ENCODE results near the gene PCDH15. TPM values are rescaled to one million over a fixed set of nuclear protein-coding genes. Genes with fewer than 3 reads are reported as not detected.

The PCDH15 gene
- polyA plus RNA-seq = not detected

GRCh38 chr10:54800741-54801421 is at the start of gene PCDH15:
Gene PCDH15 (minus strand): TSS chr10:54801231. CDS start chr10:54664262, 136,969 bp downstream.
- Mint-ChIP-seq H3K27ac (no peak within 1 kb of the TSS), H3K9me3 (peaks cover 4 to 44% (median 16%) of the 10 kb centered on the region in 6 donors), H3K4me3 (no peak within 1 kb of the TSS), H3K27me3 (ENCODE audit: low read depth in 3 of 3) (peaks cover 0 to 2% (median 0%) of the 10 kb centered on the region in 3 donors), H3K36me3 (no peaks in the 10 kb centered on the region), H3K4me1 (no peaks in the 10 kb centered on the region)
- DNase-seq = no peak

GRCh38 chr10:54843932-54844331 is 42.9 kb upstream of the PCDH15 start:
- Mint-ChIP-seq H3K4me1 (no peaks in the 10 kb centered on the region), H3K36me3 (no peaks in the 10 kb centered on the region), H3K27ac (no peak overlapping the region), H3K9me3 (peaks cover 3 to 30% (median 13%) of the 10 kb centered on the region in 6 donors), H3K27me3 (ENCODE audit: low read depth in 3 of 3) (no peaks in the 10 kb centered on the region), H3K4me3 (no peak overlapping the region)
- no peak for DNase-seq

GRCh38 chr10:54843085-54843646 is 42.1 kb upstream of the PCDH15 start:
- no peak overlapping the region for H3K4me3 Mint-ChIP-seq
- no peak for DNase-seq
- no peaks in the 10 kb centered on the region for H3K4me1 Mint-ChIP-seq
- H3K27me3 Mint-ChIP-seq (ENCODE audit: low read depth in 3 of 3) = no peaks in the 10 kb centered on the region
- H3K36me3 Mint-ChIP-seq = no peaks in the 10 kb centered on the region
- H3K27ac Mint-ChIP-seq = no peak overlapping the region
- H3K9me3 Mint-ChIP-seq = peaks cover 4 to 27% (median 15%) of the 10 kb centered on the region in 6 donors

GRCh38 chr10:54837479-54837878 is 36.4 kb upstream of the PCDH15 start:
- no peak for DNase-seq
- Mint-ChIP-seq H3K4me1 (no peaks in the 10 kb centered on the region), H3K4me3 (no peak overlapping the region), H3K27ac (no peak overlapping the region), H3K27me3 (ENCODE audit: low read depth in 3 of 3) (no peaks in the 10 kb centered on the region), H3K36me3 (no peaks in the 10 kb centered on the region), H3K9me3 (peaks cover 7 to 57% (median 24%) of the 10 kb centered on the region in 6 donors)

GRCh38 chr10:54833029-54833428 is 32.0 kb upstream of the PCDH15 start:
- H3K4me1 Mint-ChIP-seq = no peaks in the 10 kb centered on the region
- no peaks in the 10 kb centered on the region for H3K27me3 Mint-ChIP-seq (ENCODE audit: low read depth in 3 of 3)
- H3K4me3 Mint-ChIP-seq = no peak overlapping the region
- H3K9me3 Mint-ChIP-seq = peaks cover 7 to 55% (median 23%) of the 10 kb centered on the region in 6 donors
- no peak for DNase-seq
- no peak overlapping the region for H3K27ac Mint-ChIP-seq
- no peaks in the 10 kb centered on the region for H3K36me3 Mint-ChIP-seq

GRCh38 chr10:54826994-54827560 is 26.0 kb upstream of the PCDH15 start:
- DNase-seq = no peak
- Mint-ChIP-seq H3K4me3 (no peak overlapping the region), H3K36me3 (no peaks in the 10 kb centered on the region), H3K27me3 (ENCODE audit: low read depth in 3 of 3) (peaks cover 0 to 2% (median under 1%) of the 10 kb centered on the region in 3 donors), H3K9me3 (peaks cover 9 to 24% (median 18%) of the 10 kb centered on the region in 6 donors), H3K4me1 (no peaks in the 10 kb centered on the region), H3K27ac (no peak overlapping the region)

- no peak for DNase-seq
- Mint-ChIP-seq H3K4me1 (no peaks in the 10 kb centered on the region), H3K27ac (no peak overlapping the region), H3K27me3 (ENCODE audit: low read depth in 3 of 3) (no peaks in the 10 kb centered on the region), H3K4me3 (no peak overlapping the region), H3K36me3 (peaks cover 0 to 7% (median 0%) of the 10 kb centered on the region in 3 donors), H3K9me3 (peaks cover 2 to 55% (median 27%) of the 10 kb centered on the region in 6 donors)
Observed at GRCh38 chr10:54815583-54815982, 14.6 kb upstream of the PCDH15 start.

GRCh38 chr10:54808186-54808935 is 7.3 kb upstream of the PCDH15 start:
- no peak overlapping the region for H3K4me3 Mint-ChIP-seq
- H3K9me3 Mint-ChIP-seq = peaks cover 2 to 34% (median 12%) of the 10 kb centered on the region in 6 donors
- H3K4me1 Mint-ChIP-seq = no peaks in the 10 kb centered on the region
- no peaks in the 10 kb centered on the region for H3K36me3 Mint-ChIP-seq
- no peaks in the 10 kb centered on the region for H3K27me3 Mint-ChIP-seq (ENCODE audit: low read depth in 3 of 3)
- no peak for DNase-seq
- H3K27ac Mint-ChIP-seq = no peak overlapping the region

GRCh38 chr10:54799506-54799905 is 1.5 kb downstream of the PCDH15 start:
- DNase-seq = no peak
- Mint-ChIP-seq H3K27ac (no peak overlapping the region), H3K9me3 (peaks cover 4 to 44% (median 20%) of the 10 kb centered on the region in 6 donors), H3K36me3 (no peaks in the 10 kb centered on the region), H3K27me3 (ENCODE audit: low read depth in 3 of 3) (peaks cover 0 to 2% (median 0%) of the 10 kb centered on the region in 3 donors), H3K4me3 (no peak overlapping the region), H3K4me1 (no peaks in the 10 kb centered on the region)

- Mint-ChIP-seq H3K9me3 (peaks cover 4 to 37% (median 15%) of the 10 kb centered on the region in 6 donors), H3K4me3 (no peak overlapping the region), H3K27ac (no peak overlapping the region), H3K36me3 (no peaks in the 10 kb centered on the region), H3K4me1 (no peaks in the 10 kb centered on the region), H3K27me3 (ENCODE audit: low read depth in 3 of 3) (peaks cover 0 to 2% (median 0%) of the 10 kb centered on the region in 3 donors)
- DNase-seq = no peak
Observed at GRCh38 chr10:54797636-54798321, 3.3 kb downstream of the PCDH15 start.

GRCh38 chr10:54796881-54797280 is 4.2 kb downstream of the PCDH15 start:
- no peaks in the 10 kb centered on the region for H3K4me1 Mint-ChIP-seq
- H3K4me3 Mint-ChIP-seq = no peak overlapping the region
- no peak for DNase-seq
- peaks cover 0 to 2% (median 0%) of the 10 kb centered on the region in 3 donors for H3K27me3 Mint-ChIP-seq (ENCODE audit: low read depth in 3 of 3)
- H3K27ac Mint-ChIP-seq = no peak overlapping the region
- peaks cover 4 to 33% (median 15%) of the 10 kb centered on the region in 6 donors for H3K9me3 Mint-ChIP-seq
- H3K36me3 Mint-ChIP-seq = no peaks in the 10 kb centered on the region

GRCh38 chr10:54776622-54777021 is 24.4 kb downstream of the PCDH15 start:
- Mint-ChIP-seq H3K4me3 (no peak overlapping the region), H3K36me3 (no peaks in the 10 kb centered on the region), H3K27me3 (ENCODE audit: low read depth in 3 of 3) (peaks cover 0 to 2% (median 0%) of the 10 kb centered on the region in 3 donors), H3K27ac (no peak overlapping the region), H3K9me3 (peaks cover 8 to 22% (median 18%) of the 10 kb centered on the region in 6 donors), H3K4me1 (no peaks in the 10 kb centered on the region)
- no peak for DNase-seq

- no peak overlapping the region for H3K4me3 Mint-ChIP-seq
- H3K27me3 Mint-ChIP-seq (ENCODE audit: low read depth in 3 of 3) = no peaks in the 10 kb centered on the region
- DNase-seq = no peak
- no peaks in the 10 kb centered on the region for H3K4me1 Mint-ChIP-seq
- H3K36me3 Mint-ChIP-seq = no peaks in the 10 kb centered on the region
- no peak overlapping the region for H3K27ac Mint-ChIP-seq
- peaks cover 11 to 20% (median 16%) of the 10 kb centered on the region in 6 donors for H3K9me3 Mint-ChIP-seq
Observed at GRCh38 chr10:54772468-54773122, 28.4 kb downstream of the PCDH15 start.
